ENCODE results near the gene CUEDC2.

DNA sequence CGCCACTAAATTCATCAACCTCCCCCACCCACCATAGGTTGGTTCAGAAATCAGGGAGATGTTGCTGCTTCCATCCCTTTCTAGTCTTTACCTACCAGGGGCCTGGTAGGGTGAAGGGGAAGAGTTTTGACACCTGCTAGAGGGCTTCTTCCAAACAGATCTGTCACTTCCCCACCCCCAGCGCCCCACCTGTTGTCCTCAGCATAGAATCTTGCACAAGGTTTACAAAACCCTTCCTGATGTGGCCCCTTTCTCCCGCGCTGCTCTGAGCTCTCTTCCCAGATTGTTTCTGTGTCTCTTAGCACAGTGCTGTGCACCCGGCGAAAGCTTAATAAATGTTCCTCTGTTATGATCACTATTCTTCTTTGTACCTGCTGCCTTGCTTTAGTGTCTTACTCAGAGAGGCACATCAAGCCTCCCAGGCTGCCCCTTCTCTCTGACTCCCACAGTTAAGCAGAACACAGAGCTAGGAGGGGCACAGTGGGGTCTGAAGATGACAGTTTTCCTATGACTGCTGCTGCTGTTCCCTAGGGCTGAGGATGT lies 30.2 kb upstream of the CUEDC2 start:
- TF ChIP-seq, protein P1, sequence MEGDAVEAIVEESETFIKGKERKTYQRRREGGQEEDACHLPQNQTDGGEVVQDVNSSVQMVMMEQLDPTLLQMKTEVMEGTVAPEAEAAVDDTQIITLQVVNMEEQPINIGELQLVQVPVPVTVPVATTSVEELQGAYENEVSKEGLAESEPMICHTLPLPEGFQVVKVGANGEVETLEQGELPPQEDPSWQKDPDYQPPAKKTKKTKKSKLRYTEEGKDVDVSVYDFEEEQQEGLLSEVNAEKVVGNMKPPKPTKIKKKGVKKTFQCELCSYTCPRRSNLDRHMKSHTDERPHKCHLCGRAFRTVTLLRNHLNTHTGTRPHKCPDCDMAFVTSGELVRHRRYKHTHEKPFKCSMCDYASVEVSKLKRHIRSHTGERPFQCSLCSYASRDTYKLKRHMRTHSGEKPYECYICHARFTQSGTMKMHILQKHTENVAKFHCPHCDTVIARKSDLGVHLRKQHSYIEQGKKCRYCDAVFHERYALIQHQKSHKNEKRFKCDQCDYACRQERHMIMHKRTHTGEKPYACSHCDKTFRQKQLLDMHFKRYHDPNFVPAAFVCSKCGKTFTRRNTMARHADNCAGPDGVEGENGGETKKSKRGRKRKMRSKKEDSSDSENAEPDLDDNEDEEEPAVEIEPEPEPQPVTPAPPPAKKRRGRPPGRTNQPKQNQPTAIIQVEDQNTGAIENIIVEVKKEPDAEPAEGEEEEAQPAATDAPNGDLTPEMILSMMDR (IDR thresholded peaks at IDR 0.05; ENCODE audit: insufficient read depth, low read length, poor library complexity, severe bottlenecking): no peak
- TF ChIP-seq EZH2phosphoT487 (conservative IDR thresholded peaks at IDR 0.05; ENCODE audit: low read length): no peak
